IPS DF 4.7 (cell line): Measurements from ENCODE around the gene ABCB8.
"Not testable (repeated sequence)": the region's sequence is repeated elsewhere in the genome, so short reads cannot be mapped to it uniquely, and the experiment has no call there.

ENCODE experiments used
- DNase-seq: peaks from one replicate; pipeline ENCODE4 v3.0.0-alpha.2; 2013; ENCODE audit warnings: low spot score; ENCODE audit errors: extremely low read depth

Gene ABCB8

DNA sequence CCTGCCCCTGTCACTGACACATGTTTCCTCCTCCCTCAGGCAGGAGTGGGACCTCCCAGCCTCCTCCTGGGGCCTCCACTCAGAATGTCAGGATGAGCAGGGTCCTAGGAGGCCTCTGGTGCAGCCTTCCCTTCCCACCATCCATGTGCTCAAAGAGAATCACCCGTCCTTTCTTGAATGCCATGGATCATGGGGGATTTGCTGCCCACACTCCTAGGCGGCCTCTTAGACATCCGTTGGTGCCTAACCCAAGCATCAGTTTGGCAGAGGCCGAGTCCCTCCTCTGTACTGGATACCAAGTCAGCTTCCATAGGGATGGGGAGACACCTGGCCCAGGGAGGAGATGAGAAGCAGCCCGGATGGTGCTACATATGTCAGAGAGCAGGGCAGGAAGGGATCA lies 30.4 kb upstream of the ABCB8 start:
- DNase-seq: no peak

DNA sequence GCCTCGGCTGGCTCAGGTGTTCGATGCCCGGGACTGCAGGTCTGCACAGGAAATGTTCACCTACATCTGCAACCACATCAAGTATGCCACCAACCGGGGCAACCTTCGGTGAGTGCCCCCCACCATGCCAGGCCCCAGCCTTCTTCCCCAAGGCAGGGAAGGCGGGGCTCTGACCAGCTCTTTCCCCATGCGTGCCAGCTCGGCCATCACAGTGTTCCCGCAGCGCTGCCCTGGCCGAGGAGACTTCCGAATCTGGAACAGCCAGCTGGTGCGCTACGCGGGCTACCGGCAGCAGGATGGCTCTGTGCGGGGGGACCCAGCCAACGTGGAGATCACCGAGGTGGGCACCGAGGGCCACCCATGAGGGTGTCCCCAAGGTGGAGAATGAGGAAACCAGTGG lies 29.9 kb upstream of the ABCB8 start:
- no peak for DNase-seq

DNA sequence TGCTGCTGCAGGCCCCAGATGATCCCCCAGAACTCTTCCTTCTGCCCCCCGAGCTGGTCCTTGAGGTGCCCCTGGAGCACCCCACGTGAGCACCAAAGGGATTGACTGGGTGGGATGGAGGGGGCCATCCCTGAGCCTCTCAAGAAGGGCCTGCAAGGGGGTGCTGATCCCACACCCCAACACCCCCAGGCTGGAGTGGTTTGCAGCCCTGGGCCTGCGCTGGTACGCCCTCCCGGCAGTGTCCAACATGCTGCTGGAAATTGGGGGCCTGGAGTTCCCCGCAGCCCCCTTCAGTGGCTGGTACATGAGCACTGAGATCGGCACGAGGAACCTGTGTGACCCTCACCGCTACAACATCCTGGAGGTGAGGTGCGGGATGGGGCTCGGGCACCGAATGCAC lies 29.2 kb upstream of the ABCB8 start:
- DNase-seq: no peak

DNA sequence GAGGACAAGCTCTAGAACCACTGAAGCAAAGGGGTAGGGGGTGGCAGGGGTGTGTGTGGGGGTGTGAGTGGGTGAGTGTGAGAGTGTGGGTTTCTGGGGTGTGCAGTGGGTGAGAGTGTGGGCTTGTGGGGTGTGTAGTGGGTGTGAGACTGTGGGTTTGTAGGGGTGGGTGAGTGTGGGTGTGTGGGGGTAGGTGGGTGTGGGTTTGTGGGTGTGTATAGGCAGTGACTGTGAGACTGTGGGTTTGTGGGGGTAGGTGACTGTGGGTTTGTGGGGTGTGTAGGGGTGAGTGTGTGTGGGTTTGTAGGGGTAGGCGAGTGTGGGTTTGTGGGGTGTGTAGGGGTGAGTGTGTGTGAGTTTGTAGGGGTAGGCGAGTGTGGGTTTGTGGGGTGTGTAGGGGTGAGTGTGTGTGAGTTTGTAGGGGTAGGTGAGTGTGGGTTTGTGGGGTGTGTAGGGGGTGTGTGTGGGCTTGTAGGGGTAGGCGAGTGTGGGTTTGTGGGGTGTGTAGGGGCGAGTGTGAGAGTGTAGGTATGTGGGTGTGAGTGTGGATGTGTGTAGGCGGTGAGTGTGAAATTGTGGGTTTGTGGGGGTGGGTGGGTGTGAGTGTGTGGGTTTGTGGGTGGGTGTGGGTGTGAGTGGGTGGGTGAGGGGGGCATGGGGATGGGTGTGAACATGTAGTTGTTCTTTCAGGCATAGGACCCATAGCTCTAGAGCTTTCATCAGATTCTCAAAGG lies 28.6 kb upstream of the ABCB8 start:
- DNase-seq: no peak

DNA sequence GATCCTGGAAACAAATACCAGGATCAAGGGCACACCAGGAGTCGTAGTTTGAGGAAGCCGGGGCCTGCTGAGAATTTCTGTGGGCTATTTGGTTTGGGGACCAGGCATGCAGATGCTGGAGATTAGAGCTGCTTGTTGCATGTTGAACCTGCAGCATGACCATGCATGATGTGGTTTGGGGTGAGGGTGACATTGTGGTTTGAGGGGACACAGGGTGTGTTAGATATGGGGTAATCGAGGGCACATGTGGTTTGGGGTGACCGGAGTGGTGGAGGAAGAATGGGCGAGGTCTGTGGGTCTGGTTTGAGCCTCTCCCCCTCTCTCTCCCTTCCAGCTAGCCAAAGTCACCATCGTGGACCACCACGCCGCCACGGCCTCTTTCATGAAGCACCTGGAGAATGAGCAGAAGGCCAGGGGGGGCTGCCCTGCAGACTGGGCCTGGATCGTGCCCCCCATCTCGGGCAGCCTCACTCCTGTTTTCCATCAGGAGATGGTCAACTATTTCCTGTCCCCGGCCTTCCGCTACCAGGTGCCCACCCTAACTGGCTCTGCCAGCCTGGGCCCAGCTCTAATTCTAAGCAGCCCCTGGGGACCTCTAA lies 27.3 kb upstream of the ABCB8 start:
- DNase-seq: no peak

DNA sequence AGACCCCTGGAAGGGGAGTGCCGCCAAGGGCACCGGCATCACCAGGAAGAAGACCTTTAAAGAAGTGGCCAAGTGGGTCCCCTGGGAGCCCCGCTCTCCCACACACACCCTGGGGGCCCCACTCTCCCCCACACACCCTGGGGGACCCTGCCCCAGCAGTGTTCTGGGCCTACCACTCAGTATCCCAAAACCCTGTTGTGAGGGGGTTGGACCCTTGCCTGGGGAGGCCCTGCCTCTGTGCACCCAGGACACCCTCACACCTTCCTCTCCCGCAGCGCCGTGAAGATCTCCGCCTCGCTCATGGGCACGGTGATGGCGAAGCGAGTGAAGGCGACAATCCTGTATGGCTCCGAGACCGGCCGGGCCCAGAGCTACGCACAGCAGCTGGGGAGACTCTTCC lies 26.7 kb upstream of the ABCB8 start:
- DNase-seq: no peak

DNA sequence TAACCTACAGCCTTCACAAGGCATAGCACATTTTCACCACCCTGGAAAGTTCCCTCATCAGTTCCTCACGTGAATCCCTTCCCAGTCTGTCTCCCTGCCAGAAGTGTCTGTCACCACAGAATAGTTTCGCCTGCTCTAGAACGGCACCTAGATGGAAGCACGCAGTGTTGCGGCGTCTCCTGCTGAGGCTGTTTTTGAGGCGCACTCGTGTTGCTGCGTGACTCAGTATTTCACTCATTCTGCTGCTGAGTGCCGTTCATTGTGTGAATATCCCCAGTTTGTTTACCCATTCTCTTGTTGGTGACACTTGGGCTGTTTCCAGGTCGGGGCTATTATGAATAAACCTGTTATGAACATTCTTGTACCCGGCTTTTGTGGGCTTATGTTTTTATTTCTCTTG lies 24.7 kb upstream of the ABCB8 start:
- no peak for DNase-seq

DNA sequence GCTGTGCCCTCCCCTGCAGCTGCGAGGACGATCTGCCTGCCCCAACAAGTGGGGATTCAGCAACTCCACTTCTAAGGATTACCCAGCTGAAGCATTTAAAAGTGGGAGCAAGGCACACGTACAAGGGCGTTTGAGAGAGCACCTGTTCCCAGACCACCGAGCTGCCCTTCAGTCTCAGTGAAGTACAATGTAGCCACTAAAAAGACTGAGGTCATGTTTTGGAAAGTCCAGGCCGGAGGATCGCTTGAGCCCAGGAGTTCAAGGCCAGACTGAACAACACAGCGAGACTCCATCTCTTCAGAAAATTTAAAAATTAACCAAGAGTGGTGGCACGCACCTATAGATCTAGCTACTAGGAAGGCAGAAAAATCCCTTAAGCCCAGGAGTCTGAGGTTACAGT lies 22.7 kb upstream of the ABCB8 start:
- no peak for DNase-seq

DNA sequence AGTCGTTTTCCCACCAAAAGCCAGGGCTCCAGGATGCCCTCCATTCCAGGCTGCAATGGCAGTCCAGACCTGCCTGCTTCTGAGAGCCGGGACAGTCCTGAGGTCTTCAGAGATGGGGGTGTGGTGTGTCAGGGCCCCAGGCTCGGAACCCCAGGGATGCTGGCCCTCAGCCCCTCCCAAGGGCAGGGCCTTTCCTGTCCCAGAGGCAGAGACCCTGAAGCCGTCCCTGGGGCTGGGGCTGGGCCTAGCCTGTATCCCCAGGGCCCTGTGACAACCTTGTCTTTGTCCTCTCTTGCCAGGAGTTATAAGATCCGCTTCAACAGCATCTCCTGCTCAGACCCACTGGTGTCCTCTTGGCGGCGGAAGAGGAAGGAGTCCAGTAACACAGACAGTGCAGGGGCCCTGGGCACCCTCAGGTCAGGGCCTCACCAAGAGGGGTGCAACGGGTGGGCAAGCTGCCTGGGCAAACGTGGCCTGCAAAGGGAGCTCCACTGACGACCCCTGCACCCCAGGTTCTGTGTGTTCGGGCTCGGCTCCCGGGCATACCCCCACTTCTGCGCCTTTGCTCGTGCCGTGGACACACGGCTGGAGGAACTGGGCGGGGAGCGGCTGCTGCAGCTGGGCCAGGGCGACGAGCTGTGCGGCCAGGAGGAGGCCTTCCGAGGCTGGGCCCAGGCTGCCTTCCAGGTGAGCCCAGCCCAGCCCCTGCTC lies 21.5 kb upstream of the ABCB8 start:
- DNase-seq: no peak

DNA sequence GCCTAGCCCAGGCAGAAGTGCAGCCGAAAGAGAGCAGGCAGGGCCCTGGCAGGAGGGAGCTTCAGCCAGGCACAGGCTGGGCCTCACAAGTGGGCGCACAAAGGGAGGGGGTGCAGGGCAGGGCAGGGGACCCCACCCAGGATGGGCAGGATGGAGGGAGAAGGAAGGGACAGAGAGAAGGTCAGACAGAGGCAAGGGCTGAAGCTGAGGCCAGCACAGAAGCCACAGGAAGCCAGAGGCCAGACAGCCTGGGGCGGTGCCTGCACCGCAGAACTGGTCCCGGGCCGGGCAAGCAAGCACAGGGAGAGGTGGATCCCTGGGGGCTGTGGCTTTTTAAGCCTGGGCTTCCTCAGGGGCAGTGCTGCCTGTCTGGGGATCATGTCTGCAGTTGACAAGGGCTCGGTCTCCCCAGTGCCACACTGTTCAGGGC lies 20.8 kb upstream of the ABCB8 start:
- no peak for DNase-seq

DNA sequence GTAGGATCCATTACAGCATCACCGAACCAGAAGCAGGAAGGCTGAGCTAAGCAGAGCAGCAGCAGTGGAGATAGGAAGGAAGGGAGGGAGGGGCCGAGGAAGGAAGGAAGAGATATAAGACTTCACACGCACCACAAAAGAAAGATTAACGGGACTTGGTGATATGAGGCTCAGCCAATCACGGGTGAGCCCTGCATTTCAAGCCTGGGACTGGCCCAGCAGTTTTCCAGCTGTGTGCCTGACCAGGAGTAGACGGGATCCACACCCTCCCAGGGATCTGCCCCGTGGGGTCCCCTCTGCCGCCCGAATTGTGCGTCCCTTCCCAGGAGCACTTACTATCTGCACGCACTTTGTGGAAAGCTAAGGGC lies 20.1 kb upstream of the ABCB8 start:
- DNase-seq: no peak

DNA sequence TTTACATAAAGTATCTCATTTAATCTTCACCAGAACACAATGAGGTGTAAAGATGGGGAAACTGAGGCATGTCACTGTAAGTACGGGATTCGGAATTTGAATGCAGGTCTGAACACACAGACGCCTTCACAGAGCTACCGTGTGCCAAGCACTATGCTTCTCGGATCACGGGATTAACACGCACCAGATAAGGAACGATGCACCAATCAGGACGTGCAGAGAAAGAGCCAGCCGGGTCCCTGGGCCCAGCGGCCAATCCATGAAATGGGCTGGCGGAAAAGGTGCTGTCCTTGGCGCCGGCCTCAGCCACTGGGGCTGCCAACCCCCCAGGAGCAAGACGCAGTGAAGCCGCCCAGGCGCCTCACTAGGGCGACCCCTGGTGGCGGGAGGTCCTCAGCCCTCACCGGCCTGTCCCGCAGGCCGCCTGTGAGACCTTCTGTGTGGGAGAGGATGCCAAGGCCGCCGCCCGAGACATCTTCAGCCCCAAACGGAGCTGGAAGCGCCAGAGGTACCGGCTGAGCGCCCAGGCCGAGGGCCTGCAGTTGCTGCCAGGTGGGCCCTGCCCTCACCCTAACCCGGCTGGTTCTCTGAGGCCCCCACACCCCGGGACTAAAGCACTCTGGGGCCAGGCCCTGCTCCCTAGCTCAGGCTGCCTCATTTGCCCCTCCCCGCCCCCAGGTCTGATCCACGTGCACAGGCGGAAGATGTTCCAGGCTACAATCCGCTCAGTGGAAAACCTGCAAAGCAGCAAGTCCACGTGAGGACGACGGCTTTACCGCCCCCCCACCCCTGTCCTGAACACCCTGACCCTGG lies 19.5 kb upstream of the ABCB8 start:
- no peak for DNase-seq

DNA sequence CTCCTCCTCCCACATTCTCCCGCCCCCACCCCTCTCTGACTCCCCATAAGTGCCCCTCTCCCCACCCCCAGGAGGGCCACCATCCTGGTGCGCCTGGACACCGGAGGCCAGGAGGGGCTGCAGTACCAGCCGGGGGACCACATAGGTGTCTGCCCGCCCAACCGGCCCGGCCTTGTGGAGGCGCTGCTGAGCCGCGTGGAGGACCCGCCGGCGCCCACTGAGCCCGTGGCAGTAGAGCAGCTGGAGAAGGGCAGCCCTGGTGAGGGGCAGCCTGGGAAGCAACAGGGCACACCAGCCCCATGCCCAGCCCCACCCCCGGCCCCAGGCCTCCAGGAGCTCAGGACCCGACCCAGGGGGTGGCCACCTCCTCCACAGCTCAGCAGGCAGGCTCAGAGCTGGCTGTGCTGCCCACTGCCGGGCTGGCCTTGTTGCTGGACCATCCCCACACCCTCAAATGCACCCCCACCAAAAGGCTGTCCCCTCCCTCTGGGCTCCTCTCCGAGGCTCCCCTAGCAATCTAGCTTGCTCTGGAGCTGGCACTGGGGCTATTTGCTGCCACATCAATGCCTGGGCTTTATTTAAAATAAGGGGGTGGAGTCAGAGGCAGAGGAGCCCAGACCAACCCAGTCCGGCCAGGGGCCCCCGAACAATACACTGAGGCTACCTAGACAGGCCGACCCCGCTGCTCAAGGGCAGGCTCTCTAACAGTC lies 18.8 kb upstream of the ABCB8 start:
- DNase-seq: no peak

DNA sequence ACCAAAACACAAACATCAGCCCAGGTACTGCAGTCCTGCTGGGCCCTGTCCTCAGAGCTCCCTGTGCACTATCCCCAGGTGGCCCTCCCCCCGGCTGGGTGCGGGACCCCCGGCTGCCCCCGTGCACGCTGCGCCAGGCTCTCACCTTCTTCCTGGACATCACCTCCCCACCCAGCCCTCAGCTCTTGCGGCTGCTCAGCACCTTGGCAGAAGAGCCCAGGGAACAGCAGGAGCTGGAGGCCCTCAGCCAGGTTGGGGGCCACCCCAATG lies 18.3 kb upstream of the ABCB8 start:
- no peak for DNase-seq

DNA sequence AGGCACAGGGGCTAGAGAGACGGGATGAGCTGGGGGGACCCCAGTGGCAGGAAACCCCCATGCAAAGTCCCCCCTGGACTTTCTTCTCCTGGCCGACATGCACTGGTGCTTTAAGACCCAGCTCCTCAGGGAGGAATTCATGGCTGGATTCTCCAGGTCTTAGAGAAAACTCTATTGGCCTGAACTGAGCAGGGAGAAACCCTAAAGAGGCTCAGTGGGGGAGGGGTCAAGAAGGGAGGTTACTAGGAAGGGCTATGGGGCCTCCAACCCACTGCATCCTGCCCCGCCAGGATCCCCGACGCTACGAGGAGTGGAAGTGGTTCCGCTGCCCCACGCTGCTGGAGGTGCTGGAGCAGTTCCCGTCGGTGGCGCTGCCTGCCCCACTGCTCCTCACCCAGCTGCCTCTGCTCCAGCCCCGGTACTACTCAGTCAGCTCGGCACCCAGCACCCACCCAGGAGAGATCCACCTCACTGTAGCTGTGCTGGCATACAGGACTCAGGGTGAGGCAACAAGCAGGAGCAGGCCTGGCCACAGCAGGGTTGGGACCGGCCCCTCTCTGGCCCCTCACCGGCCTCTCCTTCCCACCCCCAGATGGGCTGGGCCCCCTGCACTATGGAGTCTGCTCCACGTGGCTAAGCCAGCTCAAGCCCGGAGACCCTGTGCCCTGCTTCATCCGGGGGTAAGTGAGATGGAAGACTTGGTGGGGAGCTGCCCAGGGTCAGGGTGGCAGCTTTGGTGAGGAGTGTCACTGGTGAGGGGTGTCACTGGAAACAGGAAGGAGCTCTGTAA lies 17.7 kb upstream of the ABCB8 start:
- DNase-seq: no peak

DNA sequence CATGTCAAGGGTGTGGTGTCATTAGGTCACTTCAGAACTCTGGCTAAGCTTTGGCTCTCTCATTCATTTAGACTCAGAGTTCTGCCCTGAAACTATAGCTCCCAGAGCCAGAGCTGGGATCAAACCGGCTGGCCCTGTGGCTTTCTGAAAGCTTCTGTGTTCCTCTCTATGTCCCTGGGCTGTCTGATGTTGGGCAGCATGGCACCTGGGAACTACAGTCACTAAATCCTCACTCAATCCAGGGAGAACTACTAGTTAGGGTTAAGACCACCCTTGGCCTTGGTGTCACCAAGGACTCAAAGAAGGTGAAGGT lies 17.2 kb upstream of the ABCB8 start:
- DNase-seq: no peak

DNA sequence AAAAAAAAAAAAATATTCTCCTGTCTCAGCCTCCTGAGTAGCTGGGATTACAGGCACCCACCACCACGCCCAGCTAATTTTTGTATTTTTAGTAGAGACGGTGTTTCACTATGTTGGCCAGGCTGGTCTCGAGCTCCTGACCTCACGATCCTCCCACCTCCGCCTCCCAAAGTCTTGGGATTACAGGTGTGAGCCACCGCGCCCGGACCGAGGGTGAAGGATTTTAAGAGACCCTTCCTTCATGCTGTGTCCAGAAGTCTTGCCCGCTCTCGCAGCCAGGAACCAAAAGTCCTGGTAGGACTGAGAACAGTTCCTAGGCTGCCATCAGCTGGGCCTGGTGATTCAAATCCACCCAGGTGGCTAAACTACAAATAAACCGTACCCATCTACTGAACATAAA lies 16.6 kb upstream of the ABCB8 start:
- DNase-seq: not testable (repeated sequence)

DNA sequence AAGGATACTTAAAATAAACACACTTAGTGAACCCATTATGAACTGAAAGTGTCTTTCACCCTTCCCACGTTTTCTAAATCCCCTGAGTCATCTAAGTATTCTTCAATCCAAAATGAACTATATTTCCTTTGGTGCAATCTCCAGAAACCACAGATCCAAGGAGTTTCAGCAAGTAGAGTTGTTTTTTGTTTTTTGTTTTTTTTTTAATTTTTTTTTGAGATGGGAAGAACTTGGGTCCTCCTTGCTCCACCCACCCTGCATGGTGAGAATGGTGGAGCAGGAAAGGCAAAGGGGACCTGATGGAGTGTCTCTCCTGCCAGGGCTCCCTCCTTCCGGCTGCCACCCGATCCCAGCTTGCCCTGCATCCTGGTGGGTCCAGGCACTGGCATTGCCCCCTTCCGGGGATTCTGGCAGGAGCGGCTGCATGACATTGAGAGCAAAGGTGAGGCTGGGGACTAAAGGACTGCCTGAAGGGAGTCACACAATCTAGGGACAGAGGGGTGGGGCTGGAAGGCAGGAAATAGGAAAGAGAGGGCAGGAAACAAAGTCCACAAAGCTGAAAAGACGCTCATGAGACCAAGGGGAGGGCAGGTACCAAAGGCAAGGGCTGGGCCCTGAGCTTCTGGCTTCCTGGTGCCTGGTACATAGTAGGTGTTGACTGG lies 16.1 kb upstream of the ABCB8 start:
- DNase-seq: no peak

DNA sequence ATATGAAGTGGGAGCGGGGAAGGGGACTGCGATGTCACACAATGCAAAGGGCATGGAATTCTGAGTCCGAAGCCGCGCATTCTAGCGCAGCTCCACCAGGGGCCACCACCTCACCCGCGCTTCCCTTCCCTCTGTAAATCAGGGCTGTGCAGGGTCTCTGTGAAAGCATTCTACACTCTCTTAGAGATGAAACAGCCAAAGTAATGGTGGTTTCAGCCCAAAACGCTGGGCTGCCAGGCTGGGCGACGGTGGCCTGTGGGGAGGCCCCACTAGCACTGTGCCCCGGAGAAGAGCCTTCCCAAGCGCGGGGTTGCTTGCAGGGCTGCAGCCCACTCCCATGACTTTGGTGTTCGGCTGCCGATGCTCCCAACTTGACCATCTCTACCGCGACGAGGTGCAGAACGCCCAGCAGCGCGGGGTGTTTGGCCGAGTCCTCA lies 15.3 kb upstream of the ABCB8 start:
- DNase-seq: no peak

DNA sequence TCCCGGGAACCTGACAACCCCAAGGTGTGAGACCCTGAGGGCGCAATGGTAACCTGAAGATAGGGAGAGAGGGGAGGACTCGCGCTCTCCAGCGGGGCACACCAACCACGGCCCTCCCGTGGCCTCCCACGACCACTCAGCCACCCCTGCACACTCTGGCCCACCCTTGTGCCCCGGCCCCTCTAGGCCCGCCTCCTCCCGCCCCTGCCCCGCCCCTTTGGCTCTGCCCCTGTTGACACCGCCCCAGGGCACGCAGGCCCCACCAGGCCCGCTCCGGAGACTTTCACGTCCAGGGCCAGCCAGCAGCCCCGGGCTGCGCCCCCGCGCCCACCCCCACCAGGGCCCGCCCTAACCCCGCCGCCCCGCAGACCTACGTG lies 14.9 kb upstream of the ABCB8 start:
- no peak for DNase-seq
